Erythroblast (primary cell): ENCODE data around the gene LPXN.
"Not testable (repeated sequence)": the region's sequence is repeated elsewhere in the genome, so short reads cannot be mapped to it uniquely, and the experiment has no call there.

Source experiments
- DNase-seq, 2 experiments: peaks; one replicate each; lab custom pipeline; 2025; lab: John Stamatoyannopoulos, UW
- GATA1 ChIP-seq: IDR thresholded peaks from 2 replicates; pipeline ENCODE4 v1.6.1; 2011; ENCODE audit warnings: low read depth, mild to moderate bottlenecking, control low read depth, low read length, moderate library complexity
- POLR2A ChIP-seq: IDR thresholded peaks from 2 replicates; pipeline ENCODE4 v1.6.1; 2011; ENCODE audit warnings: mild to moderate bottlenecking, low read length

Gene LPXN

GRCh38 chr11:58573451-58574104, 2.1 kb downstream of the LPXN start:
- DNase-seq, result peak in 1 of 2 experiments; percentile 53
- TF ChIP-seq POLR2A, result no peak
- TF ChIP-seq GATA1, result no peak

- not testable (repeated sequence) for DNase-seq
Measured at GRCh38 chr11:58572906-58573305, 2.8 kb downstream of the LPXN start.

GRCh38 chr11:58567889-58568512, 7.7 kb downstream of the LPXN start:
- DNase-seq, result peak; percentile 68 to 78
- TF ChIP-seq GATA1 (no peak), POLR2A (no peak)

- no peak for DNase-seq
- TF ChIP-seq POLR2A (no peak), GATA1 (no peak)
Measured at GRCh38 chr11:58564231-58564630, 11.4 kb downstream of the LPXN start.

GRCh38 chr11:58562375-58562800, 13.3 kb downstream of the LPXN start:
- DNase-seq, result no peak
- no peak for TF ChIP-seq GATA1
- TF ChIP-seq POLR2A, result no peak

GRCh38 chr11:58561394-58562098, 14.1 kb downstream of the LPXN start:
- TF ChIP-seq GATA1 (no peak), POLR2A (no peak)
- DNase-seq, result no peak

- TF ChIP-seq GATA1 (no peak), POLR2A (no peak)
- DNase-seq, result no peak
Measured at GRCh38 chr11:58560842-58561241, 14.8 kb downstream of the LPXN start.

- no peak for DNase-seq
Measured at GRCh38 chr11:58549644-58550043, 26.0 kb downstream of the LPXN start.

GRCh38 chr11:58546841-58547240, 28.8 kb downstream of the LPXN start:
- DNase-seq, result no peak
- TF ChIP-seq GATA1 (no peak), POLR2A (no peak)

More at GRCh38 chr11:58549644-58550043, 26.0 kb downstream of the LPXN start:
- TF ChIP-seq GATA1 (no peak), POLR2A (no peak)

GRCh38 chr11:58531865-58532341, 43.8 kb downstream of the LPXN start:
- DNase-seq, result no peak
- TF ChIP-seq GATA1 (no peak), POLR2A (no peak)

GRCh38 chr11:58530236-58530635, 45.4 kb downstream of the LPXN start:
- DNase-seq, result no peak
- no peak for TF ChIP-seq POLR2A
- no peak for TF ChIP-seq GATA1

- TF ChIP-seq POLR2A (no peak), GATA1 (no peak)
- DNase-seq, result no peak
Measured at GRCh38 chr11:58527429-58527828, 48.2 kb downstream of the LPXN start.

- TF ChIP-seq POLR2A (no peak), GATA1 (no peak)
- no peak for DNase-seq
Measured at GRCh38 chr11:58526721-58527120, 48.9 kb downstream of the LPXN start.

GRCh38 chr11:58525037-58525614, 50.5 kb downstream of the LPXN start:
- DNase-seq, result no peak
- TF ChIP-seq POLR2A (no peak), GATA1 (no peak)
